ENCODE results near the gene LRRC1. TPM values are rescaled to one million over a fixed set of nuclear protein-coding genes. Genes with fewer than 3 reads are reported as not detected.

The LRRC1 gene
- total RNA-seq, 1 experiment from 2014 or later: 18.1 TPM

- Histone ChIP-seq H2AFZ (ENCODE audit: low read length) (no peak overlapping the region), H3K36me3 (ENCODE audit: low read depth, low read length) (no peaks in the 10 kb centered on the region), H3K9ac (ENCODE audit: low read length) (no peak overlapping the region), H3K27me3 (ENCODE audit: low read length) (no peaks in the 10 kb centered on the region), H3K27ac (ENCODE audit: low read length) (no peak overlapping the region), H4K20me1 (ENCODE audit: low read length) (no peaks in the 10 kb centered on the region), H3K4me3 (ENCODE audit: low read length) (no peak overlapping the region), H3K4me1 (ENCODE audit: insufficient read depth, low read length) (peaks cover 36% of the 10 kb centered on the region), H3K9me3 (ENCODE audit: low read length) (no peaks in the 10 kb centered on the region), H3F3A (ENCODE audit: low read length, unreplicated experiment) (no peaks in the 10 kb centered on the region), H3K79me2 (ENCODE audit: low read length) (no peaks in the 10 kb centered on the region), H3K9me2 (replicated peaks; ENCODE audit: low read length) (no peaks in the 10 kb centered on the region), H3K4me2 (ENCODE audit: low read length) (no peak overlapping the region)
- ChIA-PET POLR2A (ENCODE audit: unreplicated experiment) (no interaction called here), CTCF (no interaction called here)
- BruUV-seq (replicated peaks): no TSS peak
- DNase-seq (no peak), ATAC-seq (no peak)
- intact Hi-C loops (cut with micrococcal nuclease): no loop called here
- TF ChIP-seq CTCF (conservative IDR thresholded peaks at IDR 0.05; ENCODE audit: low read depth, low read length) (no peak), EZH2 (IDR thresholded peaks at IDR 0.05; ENCODE audit: low read length, unreplicated experiment) (no peak), EZH2phosphoT487 (IDR thresholded peaks at IDR 0.05; ENCODE audit: borderline replicate concordance, low read length) (no peak)
Observed at GRCh38 chr6:53931086-53931485, 136.3 kb downstream of the LRRC1 start.

GRCh38 chr6:53932516-53932915 lies 137.7 kb downstream of the LRRC1 start:
- Histone ChIP-seq H3K9me2 (replicated peaks; ENCODE audit: low read length) (no peaks in the 10 kb centered on the region), H3F3A (ENCODE audit: low read length, unreplicated experiment) (no peaks in the 10 kb centered on the region), H3K36me3 (ENCODE audit: low read depth, low read length) (no peaks in the 10 kb centered on the region), H3K79me2 (ENCODE audit: low read length) (no peaks in the 10 kb centered on the region), H4K20me1 (ENCODE audit: low read length) (no peaks in the 10 kb centered on the region), H3K27ac (ENCODE audit: low read length) (no peak overlapping the region), H3K27me3 (ENCODE audit: low read length) (no peaks in the 10 kb centered on the region), H3K9ac (ENCODE audit: low read length) (no peak overlapping the region), H2AFZ (ENCODE audit: low read length) (no peak overlapping the region), H3K4me3 (ENCODE audit: low read length) (no peak overlapping the region), H3K9me3 (ENCODE audit: low read length) (no peaks in the 10 kb centered on the region), H3K4me2 (ENCODE audit: low read length) (no peak overlapping the region), H3K4me1 (ENCODE audit: insufficient read depth, low read length) (peaks cover 21% of the 10 kb centered on the region)
- no TSS peak for BruUV-seq (replicated peaks)
- ChIA-PET CTCF (no interaction called here), POLR2A (ENCODE audit: unreplicated experiment) (no interaction called here)
- DNase-seq: no peak
- ATAC-seq: no peak
- no peak for TF ChIP-seq EZH2phosphoT487 (IDR thresholded peaks at IDR 0.05; ENCODE audit: borderline replicate concordance, low read length)
- no peak for TF ChIP-seq CTCF (conservative IDR thresholded peaks at IDR 0.05; ENCODE audit: low read depth, low read length)
- TF ChIP-seq EZH2 (IDR thresholded peaks at IDR 0.05; ENCODE audit: low read length, unreplicated experiment): no peak
- intact Hi-C loops (cut with micrococcal nuclease): no loop called here

GRCh38 chr6:53934023-53934422 lies 139.2 kb downstream of the LRRC1 start:
- no TSS peak for BruUV-seq (replicated peaks)
- ATAC-seq: no peak
- CTCF ChIA-PET: no interaction called here
- Histone ChIP-seq H3K4me1 (ENCODE audit: insufficient read depth, low read length) (peaks cover 11% of the 10 kb centered on the region), H4K20me1 (ENCODE audit: low read length) (no peaks in the 10 kb centered on the region), H3K36me3 (ENCODE audit: low read depth, low read length) (no peaks in the 10 kb centered on the region), H3F3A (ENCODE audit: low read length, unreplicated experiment) (no peaks in the 10 kb centered on the region), H3K4me2 (ENCODE audit: low read length) (no peak overlapping the region), H3K27me3 (ENCODE audit: low read length) (no peaks in the 10 kb centered on the region), H3K79me2 (ENCODE audit: low read length) (no peaks in the 10 kb centered on the region), H2AFZ (ENCODE audit: low read length) (no peak overlapping the region), H3K4me3 (ENCODE audit: low read length) (no peak overlapping the region), H3K9ac (ENCODE audit: low read length) (no peak overlapping the region), H3K9me3 (ENCODE audit: low read length) (no peaks in the 10 kb centered on the region), H3K9me2 (replicated peaks; ENCODE audit: low read length) (no peaks in the 10 kb centered on the region), H3K27ac (ENCODE audit: low read length) (no peak overlapping the region)
- peak; percentile 19 for DNase-seq
- intact Hi-C loops (cut with micrococcal nuclease): no loop called here
- TF ChIP-seq EZH2 (IDR thresholded peaks at IDR 0.05; ENCODE audit: low read length, unreplicated experiment): no peak
- TF ChIP-seq EZH2phosphoT487 (IDR thresholded peaks at IDR 0.05; ENCODE audit: borderline replicate concordance, low read length): no peak
- TF ChIP-seq CTCF (conservative IDR thresholded peaks at IDR 0.05; ENCODE audit: low read depth, low read length): no peak
- POLR2A ChIA-PET (ENCODE audit: unreplicated experiment): no interaction called here

All from PC-3 (cell line).